HG03159 (cell line): Measurements from ENCODE around the gene THEMIS2.

Experiments
- ATAC-seq: cut with Tn5 transposase; IDR thresholded peaks from one replicate; pipeline ENCODE4 v1.9.1; 2021; ENCODE audit warnings: mild to moderate bottlenecking, moderate library complexity; ENCODE audit not compliant: unreplicated experiment

The THEMIS2 gene

DNA sequence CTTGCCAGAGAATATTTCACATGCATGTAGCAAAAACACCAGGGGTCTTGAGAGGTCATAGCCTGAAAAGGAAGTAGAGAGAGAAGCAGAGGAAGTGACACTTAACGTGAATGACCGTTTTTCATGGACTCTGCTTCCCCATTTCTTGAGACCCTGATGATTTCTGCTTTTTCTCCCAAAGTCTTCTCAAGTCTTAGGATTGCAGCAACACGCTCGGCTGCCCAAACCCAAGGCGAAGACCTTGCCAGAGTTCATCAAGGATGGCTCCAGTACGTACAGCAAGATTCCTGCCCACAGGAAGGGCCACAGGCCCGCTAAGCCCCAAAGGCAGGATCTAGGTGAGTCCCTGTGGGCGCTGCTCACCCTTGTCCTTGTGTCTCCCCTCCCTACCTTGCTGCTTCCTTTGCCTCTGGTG is 12.8 kb downstream of the THEMIS2 start:
- ATAC-seq: no peak

DNA sequence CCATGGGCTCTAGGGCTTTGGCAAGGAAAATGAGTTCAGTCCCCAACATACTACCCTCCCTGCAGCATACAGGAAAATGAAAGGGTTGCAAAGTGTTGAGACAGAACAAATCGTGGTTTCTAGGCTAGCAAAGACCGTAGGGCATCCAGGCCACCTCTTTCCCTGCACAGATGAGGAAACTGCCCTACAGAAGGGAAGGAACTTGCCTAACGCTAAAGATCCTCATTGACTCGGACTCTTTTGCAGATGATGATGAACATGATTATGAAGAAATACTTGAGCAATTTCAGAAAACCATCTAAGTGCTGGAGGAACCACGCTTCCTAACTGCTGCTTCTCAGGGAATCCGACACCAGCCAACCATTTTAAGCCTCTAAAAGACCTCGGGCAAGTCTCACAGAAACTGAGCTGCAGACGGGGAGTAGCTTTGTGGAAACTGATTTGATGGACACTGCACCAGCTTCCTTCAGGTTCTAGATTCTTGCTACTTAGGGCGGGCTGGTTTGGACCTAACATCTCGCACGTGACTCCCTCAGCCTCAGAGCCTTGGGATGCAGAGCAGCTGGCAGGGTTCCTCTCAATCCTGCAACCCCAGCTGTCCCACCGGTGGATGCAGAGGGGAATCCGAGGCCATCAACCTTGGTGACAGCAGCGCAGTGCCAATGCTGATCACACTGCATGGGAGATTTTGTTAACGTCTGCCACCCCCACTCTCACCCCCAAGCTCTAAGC is 13.4 kb downstream of the THEMIS2 start:
- no peak for ATAC-seq

DNA sequence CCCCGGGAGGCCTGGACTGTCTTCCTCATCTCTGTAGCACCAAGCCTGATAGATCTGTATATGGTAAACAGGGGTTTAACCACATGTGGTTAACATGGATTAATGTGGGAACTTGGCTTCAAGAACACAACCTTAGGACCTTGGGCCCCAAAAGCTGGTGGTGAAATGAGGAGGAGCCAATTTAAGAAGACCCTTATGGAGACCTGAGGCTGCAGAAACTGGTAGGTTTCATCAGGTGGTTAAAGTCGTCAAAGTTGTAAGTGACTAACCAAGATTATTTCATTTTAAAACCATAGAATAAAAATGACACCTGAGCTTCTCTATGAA is 14.0 kb downstream of the THEMIS2 start:
- no peak for ATAC-seq

DNA sequence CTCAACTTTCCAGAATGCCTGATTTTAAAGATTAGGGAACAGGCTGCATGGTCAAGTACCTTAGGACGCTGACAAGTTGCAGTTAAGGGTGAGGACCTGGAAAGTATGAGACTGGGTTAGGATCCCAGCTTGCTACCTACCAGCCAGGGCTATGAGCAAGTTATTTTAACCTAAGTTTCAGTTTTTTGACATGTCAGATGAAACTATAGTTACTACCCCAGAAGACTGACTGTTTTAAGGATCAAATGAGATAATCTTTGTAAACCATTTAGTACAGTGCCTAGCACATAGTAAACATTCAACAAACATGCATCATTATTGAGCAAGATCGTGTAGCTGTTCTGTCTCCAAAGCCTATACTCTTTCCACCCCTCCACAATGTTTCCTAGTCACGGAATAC is 14.4 kb downstream of the THEMIS2 start:
- ATAC-seq: no peak

DNA sequence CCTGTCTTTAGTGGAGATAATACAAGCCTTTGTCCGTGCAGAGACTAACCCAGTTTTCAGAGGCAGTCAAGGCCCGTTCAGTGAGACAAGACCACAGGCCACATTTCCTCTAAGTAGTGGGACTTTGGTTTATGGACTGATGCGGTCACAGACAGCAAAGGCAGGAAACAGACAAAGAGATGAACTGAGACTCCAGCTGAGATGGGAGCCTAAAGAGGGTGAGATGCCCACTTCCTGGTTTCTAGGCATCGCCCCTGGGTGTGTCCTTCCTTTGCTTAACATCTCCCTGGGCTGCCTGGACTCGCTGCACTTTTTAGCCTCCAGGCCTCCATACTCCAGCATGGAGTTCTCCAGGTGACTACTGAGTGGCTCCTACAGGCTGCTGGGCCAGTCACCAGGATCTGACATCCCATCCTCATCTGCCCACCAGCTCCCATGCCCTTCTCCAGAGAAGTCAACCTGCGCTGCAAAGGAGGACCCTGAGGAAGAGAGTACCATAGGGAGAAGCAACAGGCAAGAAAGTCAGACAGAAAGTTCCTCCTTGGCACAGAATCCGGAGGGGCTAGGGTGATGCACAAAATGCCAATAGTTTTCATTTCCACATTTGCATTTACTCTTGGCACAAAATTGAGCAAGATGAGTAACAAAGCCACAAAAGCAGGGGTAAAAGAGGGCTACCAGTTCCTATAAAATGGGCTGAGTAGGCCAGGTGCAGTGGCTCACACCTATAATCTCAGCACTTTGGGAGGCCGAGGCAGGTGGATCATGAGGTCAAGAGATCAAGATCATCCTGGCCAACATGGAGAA is 15.1 kb downstream of the THEMIS2 start:
- ATAC-seq: no peak

DNA sequence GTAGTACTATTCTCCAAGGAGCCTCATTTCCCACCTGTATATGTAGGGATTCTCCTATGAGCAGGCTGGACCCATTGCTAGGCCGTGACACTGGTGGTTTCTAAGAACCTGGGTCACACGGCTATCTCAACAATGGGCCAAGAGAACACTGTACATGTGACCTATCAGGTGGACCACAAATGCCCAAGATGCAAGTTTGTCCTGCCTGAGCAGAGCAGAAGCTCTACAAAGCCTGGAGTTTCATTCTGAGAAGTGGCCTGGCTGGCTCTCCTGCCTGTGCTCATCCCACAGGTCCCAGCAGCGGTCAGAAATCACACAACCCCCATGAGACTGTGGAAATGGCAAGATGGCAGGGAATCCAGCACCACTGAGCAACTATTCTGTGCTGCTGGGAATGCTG is 17.2 kb downstream of the THEMIS2 start:
- no peak for ATAC-seq

DNA sequence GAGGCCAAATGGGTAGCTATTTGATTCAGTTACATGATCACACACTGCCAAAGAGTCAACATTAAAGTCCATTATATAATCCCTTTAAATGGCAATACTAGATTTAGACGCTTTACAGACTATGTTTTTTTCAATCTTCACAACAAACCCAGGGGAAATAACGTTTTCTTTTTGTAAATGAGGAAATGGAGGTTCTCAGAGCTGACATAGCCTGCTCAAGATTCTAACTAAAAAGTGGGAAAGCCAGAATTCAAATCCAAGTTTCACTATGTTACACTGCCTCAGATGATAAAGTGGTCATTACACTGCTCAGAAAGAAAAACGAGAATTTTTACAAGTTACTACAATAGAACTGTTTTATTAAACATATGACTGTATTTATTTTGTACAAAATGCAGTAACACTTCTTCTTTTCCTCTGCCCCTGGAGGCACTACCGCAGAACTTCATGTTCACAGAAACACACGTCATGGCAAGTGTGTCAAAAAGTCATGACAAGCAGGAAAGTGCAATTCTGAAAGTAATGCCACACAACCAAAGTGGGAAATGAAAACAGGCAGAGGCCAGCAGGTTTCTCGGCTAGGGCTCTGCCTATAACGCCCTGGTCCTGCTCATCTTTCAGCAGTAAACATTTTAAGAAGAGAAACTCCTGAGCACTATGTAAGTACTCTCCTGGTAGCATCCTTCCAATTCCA is 19.0 kb downstream of the THEMIS2 start:
- peak; percentile 45 for ATAC-seq

DNA sequence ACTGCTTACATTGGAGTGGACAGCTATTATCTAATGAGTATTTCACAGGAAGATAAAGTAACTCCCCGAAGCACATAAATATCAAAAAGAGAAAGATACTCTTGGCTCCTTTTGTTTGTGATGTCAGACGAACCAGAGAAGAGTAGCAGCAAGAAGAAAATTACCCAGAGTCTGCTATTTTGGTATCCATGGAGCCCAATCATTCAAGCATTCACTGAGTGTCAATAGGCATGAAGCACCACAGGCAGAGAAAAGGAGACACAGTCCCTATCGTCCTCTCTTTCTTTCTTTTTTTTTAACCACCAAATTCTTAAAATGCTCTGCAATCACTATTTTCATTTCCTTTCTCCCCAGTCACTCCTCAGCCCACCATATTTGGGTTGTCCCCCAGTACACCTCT is 22.2 kb downstream of the THEMIS2 start:
- ATAC-seq: no peak

DNA sequence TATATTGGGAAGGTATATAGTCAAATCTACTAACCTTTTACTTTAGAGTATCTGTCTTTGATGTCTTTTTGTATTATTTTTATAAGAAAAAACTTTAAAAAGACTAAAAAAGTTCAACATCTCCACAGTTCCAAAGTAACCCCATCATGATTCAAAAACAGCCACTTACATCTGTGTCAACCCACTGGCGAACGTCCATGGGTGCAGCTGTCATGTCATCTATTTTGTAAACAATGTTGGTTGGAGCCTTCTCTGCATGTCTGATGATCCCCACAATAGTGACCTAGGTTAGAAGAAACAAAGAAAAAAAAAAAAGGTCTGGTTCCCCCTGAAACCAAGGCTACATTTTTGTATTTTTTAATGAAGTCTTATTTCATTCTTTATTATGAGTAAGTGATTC is 34.4 kb downstream of the THEMIS2 start:
- no peak for ATAC-seq

DNA sequence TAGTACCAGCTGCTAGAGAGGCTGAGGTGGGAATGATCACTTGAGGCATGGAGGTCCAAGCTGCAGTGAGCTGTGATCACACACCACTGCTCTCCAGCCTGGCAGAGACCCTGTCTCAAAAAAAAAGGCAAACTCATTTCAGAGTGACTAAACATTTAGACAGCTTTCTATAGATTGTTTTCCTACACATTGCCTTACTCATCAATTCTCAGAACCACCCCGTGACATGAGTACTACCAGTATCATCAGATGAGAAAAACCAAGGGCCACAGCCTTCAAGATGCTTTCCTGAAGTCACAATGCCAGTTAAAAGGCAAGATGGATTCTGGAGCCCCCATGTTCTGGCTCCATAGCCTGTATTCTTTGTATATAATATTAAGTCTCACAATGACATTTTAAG is 40.1 kb downstream of the THEMIS2 start:
- no peak for ATAC-seq

DNA sequence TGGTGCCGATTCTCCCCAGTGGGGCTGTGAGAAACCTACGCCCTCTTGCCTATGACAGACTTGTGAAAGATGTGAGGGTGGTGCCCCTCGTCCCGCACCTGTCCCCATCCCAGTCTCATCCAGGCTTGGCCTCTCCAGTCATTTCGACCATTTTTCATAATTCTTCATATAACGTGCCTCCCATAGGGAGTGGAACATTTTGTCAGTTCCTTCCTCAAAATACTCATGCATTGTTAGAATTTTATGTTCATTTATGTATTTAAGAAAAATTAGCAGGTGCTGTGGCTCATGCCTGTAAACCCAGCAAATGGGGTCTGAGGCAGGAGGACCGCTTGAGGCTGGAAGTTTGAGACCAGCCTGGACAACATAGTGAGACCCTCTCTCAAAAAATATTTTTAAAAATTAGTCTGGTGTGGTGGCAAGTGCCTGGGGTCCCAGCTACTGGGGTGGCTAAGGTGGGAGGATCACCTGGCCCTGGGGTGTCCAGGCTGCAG is 42.8 kb downstream of the THEMIS2 start:
- no peak for ATAC-seq

DNA sequence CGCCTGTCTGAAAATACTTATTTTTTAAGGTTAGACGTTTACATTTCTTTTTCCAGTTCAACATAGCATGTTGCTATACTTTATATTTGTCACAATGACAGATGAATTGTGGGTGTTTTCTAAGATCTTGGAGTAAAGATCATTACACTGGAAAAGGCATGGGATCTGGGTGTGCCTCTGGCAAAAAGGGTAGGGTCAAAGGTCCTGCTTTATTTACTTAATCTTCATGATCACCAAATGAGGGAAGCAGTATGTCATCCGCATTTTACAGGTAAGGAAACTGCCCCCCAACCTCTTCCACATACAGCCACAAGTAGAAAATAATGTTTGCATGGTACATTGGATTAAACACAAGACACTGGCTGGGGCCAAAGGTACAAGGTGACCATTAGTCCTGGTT is 49.9 kb downstream of the THEMIS2 start:
- ATAC-seq: no peak

DNA sequence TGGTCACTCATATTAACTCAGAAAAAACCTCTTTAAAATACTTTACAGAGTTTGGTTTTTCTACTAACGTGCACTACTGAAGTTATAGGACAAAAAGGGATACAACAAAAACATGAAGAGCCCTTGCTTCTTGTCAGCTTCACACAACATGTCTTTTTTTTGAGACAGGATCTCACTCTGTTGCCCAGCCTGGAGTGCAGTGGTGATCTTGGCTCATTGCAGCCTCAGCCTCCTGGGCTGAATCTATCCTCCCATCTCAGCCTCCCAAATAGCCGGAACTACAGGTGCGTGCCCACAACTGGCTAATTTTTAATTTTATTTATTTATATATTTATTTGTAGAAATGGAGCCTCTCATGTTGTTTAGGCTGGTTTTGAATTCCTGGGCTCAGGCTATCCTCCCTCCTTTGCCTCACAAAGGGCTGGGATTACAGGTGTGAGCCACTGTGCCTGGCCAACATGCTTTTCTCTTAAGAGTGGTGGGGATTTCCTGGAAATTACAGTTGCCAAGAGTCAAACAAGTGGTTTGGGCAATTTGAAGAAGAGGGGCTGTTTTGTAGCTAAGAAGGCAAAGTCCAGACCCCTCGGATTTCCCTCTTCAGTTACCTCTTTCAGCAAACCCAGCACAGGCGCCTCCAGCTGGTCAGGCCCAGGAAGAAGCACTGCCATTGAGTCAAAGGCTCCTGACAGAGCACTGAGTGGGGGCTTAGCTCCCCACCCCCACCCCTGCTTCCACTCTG is 56.0 kb downstream of the THEMIS2 start:
- ATAC-seq: no peak

DNA sequence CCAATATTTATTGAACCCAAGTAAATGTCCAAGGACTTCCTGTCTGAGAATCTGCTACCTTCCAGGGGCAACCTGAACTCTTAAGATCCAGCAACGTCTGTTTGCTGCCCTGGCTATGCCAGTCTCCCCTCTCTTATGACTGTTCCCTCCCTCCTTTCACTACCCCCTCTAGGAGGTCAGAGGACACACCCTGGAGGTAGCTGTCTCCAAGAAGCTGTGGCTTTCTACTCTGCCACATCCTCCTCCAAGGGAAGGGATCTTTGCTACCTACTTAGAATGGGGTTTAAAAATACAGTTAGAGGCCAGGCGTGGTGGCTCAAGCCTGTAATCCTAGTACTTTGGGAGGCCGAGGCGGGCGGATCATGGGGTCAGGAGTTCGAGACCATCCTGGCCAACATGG is 58.8 kb downstream of the THEMIS2 start:
- ATAC-seq: no peak

DNA sequence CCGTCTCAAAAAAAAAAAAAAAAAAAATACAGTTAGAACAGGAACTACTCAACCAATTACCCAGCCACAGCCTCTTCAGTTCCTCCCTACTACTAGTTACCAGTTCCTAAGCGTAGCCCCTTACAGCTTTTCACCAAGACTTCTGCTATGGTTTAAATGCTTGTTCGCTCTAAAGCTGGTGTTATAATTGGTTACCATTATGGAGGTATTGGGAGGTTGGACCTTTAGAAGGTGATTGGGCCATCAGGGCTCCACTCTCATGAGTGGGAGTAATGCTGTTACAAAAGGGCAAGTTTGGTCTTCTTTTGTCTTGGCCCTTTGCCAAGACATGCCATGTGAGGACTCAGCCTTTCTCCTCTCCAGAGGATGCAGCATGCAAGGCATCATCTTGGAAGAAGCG is 59.4 kb downstream of the THEMIS2 start:
- no peak for ATAC-seq

DNA sequence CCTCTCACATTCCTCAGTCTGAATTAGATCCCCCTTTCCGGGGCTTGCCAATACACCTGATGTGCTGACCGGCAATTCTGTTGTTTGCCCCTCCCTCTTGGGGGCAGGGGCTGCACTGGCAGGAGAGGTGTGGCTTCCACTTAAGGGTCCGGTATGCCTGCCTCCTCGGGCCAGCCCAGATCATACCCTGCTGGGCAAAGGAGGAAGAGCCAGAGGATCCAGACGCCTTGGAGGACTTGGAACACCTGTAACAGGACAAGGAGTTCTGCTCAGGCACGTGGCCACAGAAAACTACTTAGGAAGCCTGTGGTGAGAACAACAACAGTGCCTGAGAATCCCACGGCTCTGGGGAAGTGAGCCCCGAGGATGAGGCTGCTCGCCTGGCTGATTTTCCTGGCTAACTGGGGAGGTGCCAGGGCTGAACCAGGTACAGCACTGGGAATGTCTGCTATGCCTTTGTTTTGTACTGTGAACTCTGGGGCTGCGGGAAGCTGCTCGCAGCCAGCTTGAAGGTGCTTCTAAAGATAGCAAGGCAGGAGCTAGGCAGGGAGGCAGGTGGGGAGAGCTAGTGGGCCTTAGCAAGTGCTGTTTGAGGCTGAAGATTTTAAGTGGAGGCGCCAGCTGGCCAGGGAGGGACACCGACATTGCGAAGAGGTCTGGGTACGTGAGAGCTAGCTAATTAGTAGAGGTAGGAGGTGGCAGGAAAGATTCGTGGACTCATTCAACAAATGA is 62.6 kb downstream of the THEMIS2 start, which contains the start of gene SMPDL3B:
Gene SMPDL3B (plus strand): TSS at position 183 of the 732 bp plus-strand sequence. CDS start 184 bp downstream, at position 367.
- no peak for ATAC-seq

DNA sequence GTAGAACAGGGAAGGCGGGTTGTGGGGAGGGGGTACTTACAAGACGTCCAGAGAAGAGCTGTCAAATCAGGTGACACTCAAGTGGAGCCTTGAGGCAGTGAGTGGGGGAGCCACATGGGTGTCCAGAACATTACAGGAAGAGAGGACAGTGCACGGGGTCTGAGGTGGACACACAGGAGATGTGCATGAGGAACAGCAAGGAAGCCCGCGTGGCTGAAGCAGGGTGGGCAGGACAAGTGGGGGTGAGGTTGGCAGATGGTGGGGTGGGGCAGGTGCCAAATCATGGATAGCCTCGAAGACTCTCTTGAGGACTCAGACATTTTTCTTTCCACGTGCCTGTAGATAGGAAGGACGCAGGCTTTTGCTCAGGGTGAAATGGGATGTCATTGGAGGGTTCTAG is 63.4 kb downstream of the THEMIS2 start:
- ATAC-seq: no peak
